NCI-H82 treated with DMSO at 0.1 percent for 48 hours (cell line): Measurements from ENCODE around the gene CA9.
A peak's percentile ranks its signal among the peaks of the same experiment; 100 is the strongest.

Experiments
- DNase-seq: peaks from one replicate; lab custom pipeline; 2025; ENCODE audit not compliant: unreplicated experiment; lab: John Stamatoyannopoulos, UW

CA9 gene

GRCh38 chr9:35690614-35691333, 17.0 kb downstream of the CA9 start:
- DNase-seq: no peak

- no peak for DNase-seq
Observed at GRCh38 chr9:35691334-35691650, 17.6 kb downstream of the CA9 start.

GRCh38 chr9:35691757-35692301, 18.1 kb downstream of the CA9 start:
- DNase-seq: no peak

DNA sequence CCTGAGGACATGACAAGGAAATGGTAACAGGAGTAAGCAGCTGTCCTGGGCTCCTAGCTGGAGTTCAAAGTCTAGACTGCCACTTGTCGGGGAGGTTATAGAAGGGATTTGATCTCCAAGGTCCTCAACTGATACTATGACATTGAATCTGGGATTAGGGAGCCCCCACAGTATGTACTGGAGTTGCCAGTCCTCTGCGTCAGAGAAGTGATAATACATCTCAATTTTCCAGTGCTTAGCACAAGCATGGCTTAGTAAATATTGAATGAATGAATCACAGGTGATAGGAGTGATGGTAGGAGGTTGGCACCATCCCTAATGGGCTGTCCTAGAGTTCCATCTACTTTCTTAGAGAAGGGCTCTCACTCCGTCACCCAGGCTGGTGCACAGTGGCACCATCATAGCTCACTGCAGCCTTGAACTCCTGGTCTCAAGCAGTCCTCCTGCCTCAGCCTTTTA, 22.2 kb downstream of the CA9 start:
- DNase-seq: no peak

GRCh38 chr9:35696520-35697215, 22.9 kb downstream of the CA9 start:
- peak; percentile 26 for DNase-seq

- DNase-seq: no peak
Observed at GRCh38 chr9:35697486-35697885, 23.8 kb downstream of the CA9 start.

- no peak for DNase-seq
Observed at GRCh38 chr9:35698231-35698630, 24.5 kb downstream of the CA9 start.

DNA sequence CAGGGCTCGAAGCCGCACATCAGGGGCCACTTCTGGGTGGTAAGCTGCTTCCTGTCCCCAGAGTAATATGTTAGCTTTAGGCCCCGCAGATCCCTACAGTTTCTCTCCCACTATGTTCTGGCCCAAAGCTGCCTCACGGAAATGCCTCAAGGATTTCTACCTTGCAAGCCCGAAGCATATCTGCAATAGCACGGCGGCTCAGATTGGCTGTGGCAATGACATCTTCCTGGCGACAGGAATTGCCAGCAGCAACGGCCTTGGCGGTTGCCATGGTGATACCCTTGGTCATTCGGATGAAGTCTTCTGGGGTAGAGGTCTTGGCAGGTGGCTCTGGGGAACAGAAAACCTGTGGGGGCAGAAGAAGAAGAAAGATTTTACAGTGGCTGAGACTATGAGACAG, 26.3 kb downstream of the CA9 start:
- DNase-seq: no peak

GRCh38 chr9:35700942-35701341, 27.2 kb downstream of the CA9 start:
- DNase-seq: no peak

DNA sequence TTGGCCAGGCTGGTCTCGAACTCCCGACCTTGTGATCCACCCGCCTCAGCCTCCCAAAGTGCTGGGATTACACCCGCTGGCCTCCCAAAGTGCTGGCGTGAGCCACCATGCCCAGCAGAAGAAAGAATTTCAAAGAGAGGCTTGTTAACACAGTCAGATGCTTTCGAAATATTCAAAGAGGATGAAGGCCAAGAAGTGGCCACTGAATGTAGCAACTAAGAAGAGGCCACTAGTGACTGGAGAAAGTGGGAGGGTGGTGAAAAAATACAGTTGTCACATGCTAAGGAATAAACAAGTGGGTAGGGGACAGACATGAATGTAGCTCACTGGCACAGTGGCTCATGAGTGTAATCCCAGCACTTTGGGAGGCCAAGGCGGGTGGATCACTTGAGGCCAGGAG, 29.0 kb downstream of the CA9 start:
- DNase-seq: no peak

GRCh38 chr9:35703906-35704672, 30.4 kb downstream of the CA9 start:
- DNase-seq: no peak

- no peak for DNase-seq
Observed at GRCh38 chr9:35705372-35705771, 31.6 kb downstream of the CA9 start.

DNA sequence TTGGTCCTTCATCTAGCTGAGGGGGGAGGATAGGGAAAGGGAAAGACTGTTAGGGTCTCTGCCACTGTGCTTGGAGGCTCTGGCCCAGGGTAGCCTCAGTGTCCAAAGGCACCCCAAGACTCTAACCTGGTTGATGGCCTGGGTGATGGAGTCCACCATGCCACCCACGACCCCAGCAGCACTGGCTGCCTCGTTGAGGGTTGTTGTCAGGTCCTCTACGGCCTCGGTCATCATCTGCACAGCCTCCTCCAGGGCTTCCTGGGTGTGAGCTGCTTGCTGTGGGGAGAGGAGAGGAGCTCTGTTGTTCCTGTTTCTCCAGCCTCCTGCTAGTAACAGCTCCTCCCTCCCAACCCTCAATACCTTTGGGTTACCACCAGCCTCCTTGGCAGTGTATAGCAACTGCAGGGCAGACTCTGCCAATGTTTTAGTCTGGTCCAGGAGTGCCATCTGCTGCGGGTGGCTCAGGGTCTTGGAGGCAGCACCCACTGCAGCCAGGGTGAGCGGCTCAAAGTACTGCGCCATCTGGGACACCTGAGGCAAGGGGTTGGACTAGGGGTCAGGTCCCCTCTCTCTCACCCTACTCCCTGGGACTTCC, 32.2 kb downstream of the CA9 start:
- no peak for DNase-seq

DNA sequence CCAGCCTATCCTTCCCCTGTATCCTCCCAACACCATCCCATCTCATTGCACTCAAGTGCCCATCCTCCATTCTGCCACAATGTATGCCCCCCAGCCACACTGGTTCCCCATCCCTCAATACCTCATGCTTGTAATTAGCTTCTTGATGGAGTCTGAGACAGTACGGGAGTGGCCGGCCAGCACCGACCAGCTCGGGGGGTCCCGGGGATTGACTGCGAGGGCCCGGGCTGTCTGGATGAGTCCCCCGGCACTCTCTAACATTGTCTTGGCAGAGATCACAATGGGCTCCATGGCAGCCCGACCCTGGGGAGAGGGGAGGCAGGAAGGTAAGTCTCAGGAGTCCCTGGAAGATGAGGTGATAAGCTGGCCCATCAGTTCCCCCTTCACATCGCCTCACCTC, 33.2 kb downstream of the CA9 start:
- DNase-seq: no peak

DNA sequence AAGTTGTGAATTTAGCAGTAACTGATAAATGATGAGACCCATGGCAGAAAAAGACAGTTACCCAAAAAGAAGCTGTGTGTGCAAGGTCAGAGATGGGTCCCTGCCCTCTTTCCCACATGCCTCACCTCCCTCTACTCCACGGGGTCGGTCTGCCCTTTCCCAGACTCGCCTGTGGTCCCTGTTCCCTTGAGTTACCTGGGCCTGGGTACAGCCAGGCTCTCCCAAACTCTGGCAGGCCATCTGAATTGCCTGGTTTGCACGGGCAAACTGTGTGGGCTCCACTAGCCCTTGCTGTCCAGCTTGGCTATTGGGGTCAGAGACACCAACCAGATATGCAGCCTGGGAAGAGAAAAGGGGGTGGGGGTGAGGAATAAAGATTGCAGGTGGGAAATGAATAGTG, 34.4 kb downstream of the CA9 start:
- DNase-seq: no peak

- no peak for DNase-seq
Observed at GRCh38 chr9:35710818-35711500, 37.2 kb downstream of the CA9 start.

DNA sequence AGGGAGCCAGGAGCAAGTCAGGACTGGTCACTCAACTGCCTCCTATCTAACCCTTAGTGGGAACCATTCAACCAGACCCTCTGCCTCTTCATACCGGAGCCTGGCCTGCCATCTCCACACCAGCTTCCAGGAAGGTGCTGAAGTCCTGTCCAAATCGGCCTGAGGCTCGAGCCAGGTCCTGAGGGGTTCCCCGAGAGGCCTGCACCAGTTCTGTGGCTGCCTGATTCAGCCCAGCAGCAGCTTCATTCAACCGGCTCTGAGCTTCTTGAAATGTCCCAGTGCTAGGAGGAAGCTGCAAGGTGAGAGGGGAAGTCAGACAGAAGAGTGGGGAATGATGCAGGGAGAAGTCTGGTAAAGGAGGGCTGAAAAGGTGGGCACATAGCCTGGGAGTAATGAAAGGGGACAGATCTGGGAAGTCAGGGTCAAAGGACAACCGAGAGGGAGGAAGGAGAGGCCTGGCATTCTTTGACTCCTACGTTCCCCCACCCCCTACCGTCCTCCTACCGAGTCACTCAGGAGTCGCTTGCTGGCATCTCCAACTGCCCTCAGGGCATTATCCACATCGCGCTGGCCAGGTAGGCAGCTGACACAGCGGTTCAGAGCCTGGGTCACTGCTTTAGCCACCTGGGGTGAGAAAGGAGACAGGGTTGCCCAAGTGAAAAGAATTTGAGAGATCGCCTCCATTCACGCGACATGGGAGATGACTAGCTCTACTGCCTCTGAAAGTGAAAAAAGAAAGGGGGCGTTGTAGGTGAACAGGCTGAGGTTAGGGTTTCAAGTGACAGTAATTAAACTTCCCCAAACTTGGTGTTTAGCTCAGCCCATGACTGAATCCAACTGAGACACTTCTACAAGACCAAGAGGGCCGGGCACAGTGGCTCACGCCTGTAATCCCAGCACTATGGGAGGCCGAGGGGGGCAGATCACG, 38.0 kb downstream of the CA9 start:
- DNase-seq: no peak

DNA sequence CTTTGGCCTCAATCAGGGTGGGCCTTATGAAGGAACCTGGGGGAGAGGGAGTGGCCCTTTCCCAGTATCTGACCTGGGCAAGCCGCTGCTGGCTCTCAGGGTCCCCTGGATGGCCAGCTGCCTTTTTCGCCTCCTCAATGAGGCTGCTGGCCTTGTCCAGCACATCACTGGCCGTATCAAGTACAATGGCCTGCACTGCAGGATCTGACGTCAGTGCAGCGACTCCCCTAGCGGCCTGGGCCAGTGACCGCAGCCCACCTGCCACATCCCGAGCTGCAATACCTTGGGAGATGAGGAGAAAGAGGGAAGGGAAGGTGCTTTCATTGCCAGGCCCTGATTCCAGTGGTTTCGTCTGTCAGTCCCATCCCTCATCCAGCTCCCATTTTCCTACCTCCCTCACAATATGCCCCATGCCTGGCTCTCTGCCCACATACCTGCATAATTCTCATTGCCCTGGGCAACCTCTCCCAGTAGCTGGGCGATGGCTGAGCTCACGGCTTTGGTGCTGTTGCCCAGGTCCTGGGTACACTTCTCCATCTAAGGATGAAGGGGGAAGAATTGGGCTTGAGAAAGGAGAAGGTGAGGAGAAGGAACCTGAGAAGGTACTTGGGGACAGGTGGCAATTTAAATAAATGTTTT, 39.2 kb downstream of the CA9 start:
- DNase-seq: no peak

- DNase-seq: no peak
Observed at GRCh38 chr9:35713578-35713977, 39.9 kb downstream of the CA9 start.
